Measurements from ENCODE around the gene PHF19.

The PHF19 gene

GRCh38 chr9:120875195-120875565 lies 1.8 kb downstream of the PHF19 start:
- TF ChIP-seq LEF1 (IDR thresholded peaks at IDR 0.05; ENCODE audit: borderline replicate concordance): no peak
- no peak for TF ChIP-seq NFRKB (IDR thresholded peaks at IDR 0.05)
- no peak for TF ChIP-seq FOXM1 (IDR thresholded peaks at IDR 0.05; ENCODE audit: borderline replicate concordance)
- no peak for TF ChIP-seq CTBP1 (IDR thresholded peaks at IDR 0.05; ENCODE audit: borderline replicate concordance)
- no peak for TF ChIP-seq ZNF384 (IDR thresholded peaks at IDR 0.05)
- ChIA-PET CTCF (no interaction called here), POLR2A (no interaction called here)
- DNase-seq (ENCODE audit: extremely low spot score): no peak

GRCh38 chr9:120874226-120875194 lies 2.5 kb downstream of the PHF19 start:
- DNase-seq (ENCODE audit: extremely low spot score): no peak
- TF ChIP-seq SUZ12 (IDR thresholded peaks at IDR 0.05) (no peak), ARNT (IDR thresholded peaks at IDR 0.05) (no peak), HDGF (IDR thresholded peaks at IDR 0.05; ENCODE audit: borderline replicate concordance) (no peak), FOXM1 (IDR thresholded peaks at IDR 0.05; ENCODE audit: borderline replicate concordance) (no peak)
- CTCF ChIA-PET: no interaction called here
- POLR2A ChIA-PET: no interaction called here

- ChIA-PET POLR2A (interaction anchor here (1.3 kb wide), 2 partner anchors 16 to 80 kb away, joined by 3 to 5 read pairs; partner anchors contain the start of gene FBXW2), CTCF (interaction anchor here (0.6 kb wide), 1 partner anchor 50 kb away, joined by 3 read pairs; no protein-coding TSS in a partner anchor)
- TF ChIP-seq BHLHE40 (IDR thresholded peaks at IDR 0.05; ENCODE audit: borderline replicate concordance): no peak
- no peak for TF ChIP-seq SUZ12 (IDR thresholded peaks at IDR 0.05)
- no peak for TF ChIP-seq FOXK2 (IDR thresholded peaks at IDR 0.05)
- no peak for TF ChIP-seq ELF4 (IDR thresholded peaks at IDR 0.05)
- TF ChIP-seq NFRKB (IDR thresholded peaks at IDR 0.05): no peak
- no peak for TF ChIP-seq ZNF384 (IDR thresholded peaks at IDR 0.05)
- TF ChIP-seq L3MBTL2 (conservative IDR thresholded peaks at IDR 0.05): no peak
- TF ChIP-seq PKNOX1 (IDR thresholded peaks at IDR 0.05): no peak
- TF ChIP-seq HDGF (IDR thresholded peaks at IDR 0.05; ENCODE audit: borderline replicate concordance): no peak
- no peak for TF ChIP-seq ARNT (IDR thresholded peaks at IDR 0.05)
- no peak for TF ChIP-seq TARDBP (IDR thresholded peaks at IDR 0.05)
- no peak for TF ChIP-seq CTBP1 (IDR thresholded peaks at IDR 0.05; ENCODE audit: borderline replicate concordance)
- DNase-seq (ENCODE audit: extremely low spot score): no peak
These were observed 3.5 kb downstream of the PHF19 start for GRCh38 chr9:120873512-120873911.

- no peak for TF ChIP-seq ZNF384 (IDR thresholded peaks at IDR 0.05)
- no peak for TF ChIP-seq TARDBP (IDR thresholded peaks at IDR 0.05)
- TF ChIP-seq FOXM1 (IDR thresholded peaks at IDR 0.05; ENCODE audit: borderline replicate concordance): no peak
- TF ChIP-seq L3MBTL2 (conservative IDR thresholded peaks at IDR 0.05): no peak
- TF ChIP-seq PKNOX1 (IDR thresholded peaks at IDR 0.05): peak; percentile 41; the same call in 1 of the 2 replicates
- no peak for DNase-seq (ENCODE audit: extremely low spot score)
- ChIA-PET POLR2A (interaction anchor here (1.3 kb wide), 2 partner anchors 15 to 80 kb away, joined by 3 to 5 read pairs; partner anchors contain the start of gene FBXW2), CTCF (interaction anchor here (0.6 kb wide), 1 partner anchor 50 kb away, joined by 3 read pairs; no protein-coding TSS in a partner anchor)
These were observed 4.0 kb downstream of the PHF19 start for GRCh38 chr9:120872791-120873502.

GRCh38 chr9:120870206-120870605 lies 6.8 kb downstream of the PHF19 start:
- ChIA-PET CTCF (no interaction called here), POLR2A (interaction anchor here (3.4 kb wide), 1 partner anchor 77 kb away, joined by 15 read pairs; the partner anchor contains the start of gene FBXW2)
- DNase-seq (ENCODE audit: extremely low spot score): no peak
- TF ChIP-seq FOXA1 (IDR thresholded peaks at IDR 0.05): no peak
- TF ChIP-seq CTBP1 (IDR thresholded peaks at IDR 0.05; ENCODE audit: borderline replicate concordance): no peak
- no peak for TF ChIP-seq NFRKB (IDR thresholded peaks at IDR 0.05)
- TF ChIP-seq PKNOX1 (IDR thresholded peaks at IDR 0.05): no peak
- no peak for TF ChIP-seq ELF4 (IDR thresholded peaks at IDR 0.05)

- ChIA-PET POLR2A (interaction anchor here (3.4 kb wide), 1 partner anchor 76 kb away, joined by 15 read pairs; the partner anchor contains the start of gene FBXW2), CTCF (interaction anchor here (1.2 kb wide), 1 partner anchor 67 kb away, joined by 6 read pairs; no protein-coding TSS in a partner anchor)
- no peak for TF ChIP-seq HDGF (IDR thresholded peaks at IDR 0.05; ENCODE audit: borderline replicate concordance)
- no peak for TF ChIP-seq BHLHE40 (IDR thresholded peaks at IDR 0.05; ENCODE audit: borderline replicate concordance)
- no peak for TF ChIP-seq L3MBTL2 (conservative IDR thresholded peaks at IDR 0.05)
- no peak for TF ChIP-seq NFRKB (IDR thresholded peaks at IDR 0.05)
- TF ChIP-seq ZNF384 (IDR thresholded peaks at IDR 0.05): no peak
- no peak for TF ChIP-seq FOXM1 (IDR thresholded peaks at IDR 0.05; ENCODE audit: borderline replicate concordance)
- TF ChIP-seq ARNT (IDR thresholded peaks at IDR 0.05): no peak
- no peak for TF ChIP-seq SP1 (IDR thresholded peaks at IDR 0.05)
- TF ChIP-seq PKNOX1 (IDR thresholded peaks at IDR 0.05): no peak
- no peak for TF ChIP-seq FOXA1 (IDR thresholded peaks at IDR 0.05)
- no peak for DNase-seq (ENCODE audit: extremely low spot score)
These were observed 7.3 kb downstream of the PHF19 start for GRCh38 chr9:120869726-120870125.

Measured in HEK293T (cell line).